Mesenteric fat pad (tissue), 1 donor: ENCODE measurements around the gene SH3RF1. TPM values are rescaled to one million over a fixed set of nuclear protein-coding genes. Genes with fewer than 3 reads are reported as not detected.

Experiments used
- DNase-seq: peaks from one replicate; pipeline ENCODE4 v3.0.0-alpha.2; 2020; ENCODE audit warnings: low spot score
- total RNA-seq: library from RNA; stranded (reverse); fragmentation: NEBNext Ultra II Directional; extraction: Animal tissue kit (Norgen Biotek cat#: 25700); gene quantifications from one replicate; pipeline ENCODE4 v1.2.1, GENCODE V29; 2021
- donor health status: DM: yes; HTN: yes; CAD: no.

SH3RF1 gene
- total RNA-seq, 1 donor from 2014 or later, result 30.3 TPM

DNA sequence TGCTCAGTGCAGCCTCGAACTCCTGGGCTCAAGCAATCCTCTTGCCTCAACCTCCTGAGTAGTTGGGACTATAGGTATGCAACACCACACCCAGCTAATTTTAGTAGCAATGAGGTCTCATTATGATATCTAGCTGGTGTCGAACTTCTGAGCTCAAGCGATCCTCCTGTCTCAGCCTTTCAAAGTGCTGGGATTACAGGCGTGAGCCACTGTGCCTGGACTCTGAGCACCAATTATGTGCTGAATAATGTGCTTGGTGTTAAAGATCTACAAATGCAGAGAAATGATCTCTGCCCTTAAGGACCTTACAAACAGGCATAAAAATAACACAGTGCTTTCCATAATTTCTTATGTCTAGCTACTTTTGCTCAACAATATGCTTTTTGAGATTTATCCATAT is 131.7 kb downstream of the SH3RF1 start:
- no peak for DNase-seq

DNA sequence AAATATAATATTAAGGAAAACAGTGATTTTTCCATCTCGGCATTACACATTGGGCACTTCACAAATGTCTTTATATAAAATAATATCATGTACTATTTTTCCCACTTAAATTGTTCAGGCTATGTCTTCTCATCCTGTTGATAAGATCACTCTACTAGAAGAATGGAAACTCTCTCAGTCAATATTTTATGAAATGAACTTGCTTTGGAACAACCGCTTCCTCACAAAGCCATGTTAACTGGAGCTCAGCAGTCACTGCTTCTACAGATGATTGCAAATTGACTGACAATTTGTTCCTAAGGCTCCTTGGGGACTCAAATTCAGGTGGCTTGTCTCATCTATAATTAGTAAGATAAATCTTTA is 133.2 kb downstream of the SH3RF1 start:
- no peak for DNase-seq

DNA sequence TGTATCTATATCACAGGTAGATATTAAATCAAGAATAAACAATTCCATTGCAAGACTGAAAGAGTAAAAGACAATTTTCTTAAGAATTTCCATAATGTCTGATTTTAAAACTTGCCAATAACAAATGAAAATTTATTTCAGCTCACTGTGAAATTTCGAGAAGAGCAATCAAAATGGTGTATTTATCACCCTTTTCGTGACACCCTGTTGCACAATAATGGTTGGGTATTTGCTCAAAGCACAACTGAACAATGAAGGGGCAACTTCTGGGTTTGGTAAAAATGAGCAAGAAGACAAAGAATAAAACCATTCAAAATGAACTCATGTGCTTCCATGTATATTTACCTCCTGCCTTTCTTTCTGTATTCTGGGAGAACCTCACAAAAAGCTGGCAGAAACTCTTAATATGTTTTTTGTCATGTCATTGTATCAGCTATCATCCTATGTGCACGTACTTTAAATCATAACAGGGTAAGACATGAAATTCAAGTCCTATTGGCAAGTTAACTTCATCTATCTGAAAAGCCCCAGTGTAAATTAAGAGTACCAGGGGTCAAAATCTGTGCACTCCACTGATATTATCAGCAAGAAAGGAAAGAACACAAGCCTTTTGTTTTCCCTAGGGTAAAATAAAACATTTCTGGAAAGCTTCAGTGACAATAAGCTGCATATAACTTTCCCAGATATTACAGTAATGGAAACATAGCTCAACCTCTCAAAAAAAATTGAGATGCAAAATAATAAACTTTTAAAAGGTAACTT is 133.8 kb downstream of the SH3RF1 start:
- DNase-seq, result no peak

DNA sequence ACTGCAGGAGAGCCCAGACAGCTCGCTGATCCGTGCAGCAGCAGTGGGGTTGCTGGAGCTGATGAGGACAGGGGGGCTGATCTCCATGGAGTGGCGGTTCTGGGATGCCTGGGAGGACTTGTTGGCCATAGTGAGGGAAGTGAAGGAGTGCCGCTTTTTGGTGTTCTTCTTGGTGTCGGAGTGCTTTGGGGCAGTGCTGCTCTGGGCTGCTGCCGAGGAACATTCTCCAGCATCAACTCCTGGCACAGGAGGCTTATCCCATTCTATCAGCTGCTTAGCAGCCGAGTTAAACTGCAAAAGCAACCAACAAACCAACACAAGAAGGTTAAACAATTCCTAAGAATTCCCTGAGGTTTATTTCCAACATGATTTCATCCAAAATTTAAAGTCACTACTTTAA is 134.4 kb downstream of the SH3RF1 start:
- DNase-seq, result no peak

DNA sequence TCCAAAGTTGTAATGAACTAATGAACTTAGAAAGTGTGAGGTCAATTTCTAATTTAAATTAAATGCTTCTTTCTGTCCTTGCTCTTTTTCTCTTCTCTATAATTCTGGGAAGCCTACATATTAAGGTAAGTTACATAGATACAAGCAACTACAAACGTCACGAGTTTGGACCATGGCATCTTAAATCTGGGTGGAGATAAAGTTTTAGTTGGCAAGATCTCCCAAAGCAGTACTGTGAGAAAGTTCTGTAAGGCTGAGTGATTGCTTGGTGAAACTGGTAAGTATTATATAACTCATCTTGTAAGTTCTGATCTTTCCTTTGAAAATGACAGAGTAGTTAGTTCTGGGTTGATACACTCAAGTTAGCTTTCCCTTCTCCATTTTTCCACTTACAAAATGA is 135.0 kb downstream of the SH3RF1 start:
- DNase-seq, result no peak

DNA sequence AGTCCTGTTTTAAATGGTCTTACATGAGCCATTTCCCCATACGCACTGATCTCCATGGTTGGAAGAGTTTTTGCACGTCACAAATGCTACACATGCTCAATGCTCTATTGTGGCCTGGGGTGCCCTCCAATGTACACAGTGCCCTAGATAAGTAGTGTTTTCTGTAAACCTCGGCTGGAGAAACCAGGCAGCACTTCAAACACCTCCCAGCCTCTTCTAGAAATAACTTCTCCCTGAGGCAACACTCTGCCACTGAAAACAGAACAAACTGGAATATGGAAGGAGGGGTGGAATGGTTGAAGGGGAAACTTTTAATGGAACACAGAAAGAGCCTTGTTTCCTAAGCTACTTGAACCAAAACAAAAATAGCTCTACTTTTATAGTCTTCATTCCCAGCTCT is 136.8 kb downstream of the SH3RF1 start:
- DNase-seq, result no peak

DNA sequence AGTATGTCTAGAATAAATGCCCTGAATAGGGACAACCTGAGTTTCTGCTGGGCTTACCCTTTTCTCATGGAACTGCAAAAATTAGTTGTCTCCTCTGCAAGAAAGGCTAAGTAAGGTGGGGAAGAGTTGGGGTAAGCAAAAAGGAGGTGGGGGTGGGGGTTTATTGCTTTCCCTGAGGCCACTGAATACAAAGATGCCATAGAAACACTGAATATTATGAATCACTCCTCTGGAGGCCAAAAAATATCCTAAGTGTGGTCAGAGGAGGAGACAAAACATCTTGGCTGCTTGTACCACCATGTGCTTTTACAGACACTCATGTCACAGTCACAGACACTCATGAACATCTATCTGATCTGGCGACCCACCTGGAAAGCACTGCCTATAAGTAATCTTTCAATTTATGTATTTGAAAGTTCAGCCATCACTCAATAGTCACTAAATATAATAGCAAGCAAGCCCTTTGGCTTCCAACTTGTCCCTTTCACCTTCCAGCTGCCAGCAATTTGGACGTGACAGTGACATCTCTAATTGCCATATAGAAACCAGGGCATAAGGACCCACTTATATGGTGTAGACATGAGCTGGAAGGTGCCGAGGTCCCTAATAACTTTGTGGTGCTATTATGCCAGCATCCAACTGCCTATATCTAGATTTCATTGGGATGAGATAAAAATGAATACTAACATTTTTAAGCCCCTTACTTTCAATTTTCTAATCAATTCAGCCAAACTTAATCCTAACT is 138.0 kb downstream of the SH3RF1 start:
- no peak for DNase-seq

DNA sequence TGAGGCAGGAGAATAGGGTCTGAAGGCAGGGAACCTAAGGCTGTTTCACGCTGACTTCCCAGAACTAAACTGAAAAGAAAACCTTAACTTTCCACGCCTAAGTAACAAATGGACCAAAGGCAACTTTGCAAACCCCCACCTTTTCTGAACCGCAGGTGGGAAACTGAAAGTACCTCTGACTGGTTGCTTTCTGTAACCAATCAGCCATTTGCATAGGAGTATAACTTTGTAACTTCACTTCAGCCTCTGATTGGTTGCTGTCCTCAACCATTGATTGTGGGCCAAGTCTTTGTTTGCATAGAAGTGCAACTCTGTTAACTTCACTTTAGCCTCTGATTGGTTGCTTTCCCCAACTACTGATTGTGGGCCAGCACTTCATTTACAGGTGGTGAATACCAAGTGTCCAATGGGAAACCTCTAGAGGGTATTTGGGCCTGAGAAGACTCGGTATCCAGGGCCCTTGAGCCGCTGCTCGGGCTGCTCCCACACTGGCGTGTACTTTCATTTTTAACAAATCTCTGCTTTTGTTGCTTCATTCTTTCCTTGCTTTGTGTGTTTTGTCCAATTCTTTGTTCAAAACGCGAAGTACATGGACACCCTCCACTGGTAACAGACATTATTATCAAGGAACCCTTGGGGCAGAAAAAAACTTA is 139.1 kb downstream of the SH3RF1 start:
- no peak for DNase-seq

DNA sequence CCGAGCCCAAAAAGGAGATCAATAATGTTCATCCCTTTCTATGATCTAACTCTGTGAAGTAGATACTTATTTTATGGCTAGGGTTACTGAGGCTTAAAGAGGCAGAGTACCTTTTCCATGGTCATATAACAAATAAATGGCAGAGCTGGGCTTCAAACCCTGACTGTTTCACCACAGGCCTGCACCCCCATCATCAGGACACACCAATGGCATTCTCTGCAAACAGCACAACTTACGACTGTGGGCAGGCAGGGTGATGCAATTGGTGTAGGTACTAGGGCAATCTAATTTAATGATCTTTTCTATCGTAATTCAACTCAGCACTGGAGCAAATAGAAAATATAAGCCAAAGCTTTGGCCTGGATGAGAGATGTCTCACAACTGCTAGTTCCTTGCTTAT is 141.9 kb downstream of the SH3RF1 start:
- DNase-seq, result no peak

DNA sequence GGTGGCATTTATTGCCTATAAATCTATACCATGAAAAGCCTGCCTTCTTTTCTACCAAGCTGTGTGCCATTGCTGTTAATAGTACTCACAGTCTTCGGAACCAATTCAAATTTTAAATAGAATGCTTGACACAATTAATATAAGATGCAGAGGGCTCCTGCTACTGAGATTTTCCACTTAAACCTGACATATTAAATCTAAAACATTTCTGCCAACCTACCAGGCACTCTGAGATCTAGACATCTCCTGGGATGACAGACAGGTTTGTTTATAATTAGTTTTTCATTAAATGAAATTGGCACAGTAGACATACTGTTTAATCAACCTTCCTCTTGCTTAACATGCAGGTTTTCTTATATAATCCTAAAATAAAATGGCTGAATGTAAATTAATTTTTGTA is 143.4 kb downstream of the SH3RF1 start:
- no peak for DNase-seq

DNA sequence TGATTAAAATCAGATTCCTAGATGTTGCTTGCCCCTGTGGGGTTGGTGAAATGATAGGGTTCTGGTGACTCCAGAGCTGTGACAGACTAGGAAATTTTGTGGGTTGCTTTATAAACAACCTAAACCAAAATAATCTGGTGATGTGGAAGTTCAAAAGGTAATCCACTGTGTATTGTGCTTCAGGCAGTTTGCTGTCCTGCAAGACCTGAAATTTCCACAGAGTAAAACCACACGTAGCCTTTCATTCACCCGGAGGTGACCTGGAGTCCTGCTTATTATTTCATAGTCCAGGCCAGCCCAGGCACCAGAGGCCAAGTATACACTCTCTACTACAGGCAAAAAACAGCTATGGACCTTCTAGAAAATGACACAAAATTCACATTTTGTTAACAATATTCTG is 146.1 kb downstream of the SH3RF1 start:
- no peak for DNase-seq

DNA sequence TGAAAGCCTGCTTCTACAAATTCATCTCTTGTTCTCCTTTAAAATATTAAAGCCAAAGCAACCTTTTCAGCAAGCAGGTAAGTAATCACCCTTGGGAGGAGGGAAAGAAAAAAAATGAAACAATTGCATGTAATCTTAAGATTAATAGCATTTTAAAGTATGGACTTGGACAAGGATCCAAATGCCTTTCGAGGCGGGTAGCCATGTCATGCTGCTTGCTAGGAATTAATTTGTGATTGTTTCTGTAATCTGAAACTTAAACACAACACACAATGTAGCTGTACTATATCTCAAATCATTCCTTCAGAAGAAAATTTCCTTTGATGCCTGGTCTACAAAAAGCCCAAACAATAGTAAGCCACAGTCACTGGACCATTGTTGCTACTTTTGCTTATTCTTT is 148.3 kb downstream of the SH3RF1 start:
- no peak for DNase-seq

DNA sequence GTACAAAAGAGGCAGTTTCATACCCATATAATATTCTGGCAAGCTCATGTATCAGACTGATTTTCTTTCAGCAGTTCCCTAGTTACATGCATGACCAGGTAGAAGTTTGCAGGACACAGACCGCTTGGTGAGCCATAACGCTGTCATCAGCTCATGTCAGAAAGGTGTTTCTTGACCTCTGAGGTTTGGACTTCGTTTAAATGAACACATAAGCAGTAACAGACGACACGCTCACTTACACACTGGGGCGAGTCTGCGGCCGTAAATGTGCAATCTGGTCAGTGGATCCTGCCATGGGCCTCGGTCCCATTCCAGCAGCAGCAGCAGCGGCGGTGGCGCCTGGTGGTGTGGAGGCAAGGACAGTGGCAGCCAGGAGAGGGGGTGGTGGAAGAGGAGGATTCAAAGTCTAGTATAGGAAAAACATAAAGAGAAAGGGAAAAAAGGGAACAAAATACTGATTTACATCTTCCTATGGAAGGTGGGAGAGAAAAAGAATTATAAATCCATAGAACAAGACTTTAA is 148.8 kb downstream of the SH3RF1 start:
- no peak for DNase-seq

DNA sequence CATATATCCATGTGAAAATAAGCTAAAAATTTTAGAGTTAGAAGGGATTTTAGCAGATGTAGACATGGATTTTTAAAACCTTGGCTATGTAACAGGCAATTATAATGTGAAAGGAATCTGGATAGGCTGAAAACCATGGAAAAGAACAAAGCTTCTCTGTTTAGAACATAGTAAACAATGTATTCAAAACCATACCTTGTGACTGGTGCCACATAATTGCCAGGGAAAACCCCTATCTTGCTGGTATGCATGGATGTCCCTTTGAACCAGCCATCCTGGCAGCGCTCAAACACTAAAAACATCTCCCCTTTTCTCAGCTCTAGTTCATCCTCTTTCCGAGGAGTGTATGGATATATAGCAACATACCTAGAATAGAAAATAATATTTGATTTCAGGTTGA is 150.1 kb downstream of the SH3RF1 start:
- DNase-seq, result no peak

DNA sequence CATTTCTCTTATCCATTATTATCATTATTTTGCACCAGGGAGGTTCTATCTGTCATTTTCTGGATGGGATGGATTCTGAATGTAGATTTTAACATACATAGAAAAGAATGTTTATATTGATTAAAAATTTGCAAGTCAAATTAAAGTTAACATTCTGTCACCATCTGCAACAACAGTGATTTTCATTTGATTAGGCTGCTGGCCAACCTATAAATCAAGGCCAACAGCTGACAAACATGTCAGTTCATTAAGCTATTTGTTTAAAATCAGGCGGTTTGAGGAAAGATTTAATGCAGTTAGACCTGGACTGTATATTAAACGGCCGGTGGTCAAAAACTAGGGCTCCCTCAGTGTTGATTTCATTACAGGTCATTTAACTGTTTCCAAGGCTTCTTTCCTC is 151.2 kb downstream of the SH3RF1 start:
- DNase-seq, result no peak

DNA sequence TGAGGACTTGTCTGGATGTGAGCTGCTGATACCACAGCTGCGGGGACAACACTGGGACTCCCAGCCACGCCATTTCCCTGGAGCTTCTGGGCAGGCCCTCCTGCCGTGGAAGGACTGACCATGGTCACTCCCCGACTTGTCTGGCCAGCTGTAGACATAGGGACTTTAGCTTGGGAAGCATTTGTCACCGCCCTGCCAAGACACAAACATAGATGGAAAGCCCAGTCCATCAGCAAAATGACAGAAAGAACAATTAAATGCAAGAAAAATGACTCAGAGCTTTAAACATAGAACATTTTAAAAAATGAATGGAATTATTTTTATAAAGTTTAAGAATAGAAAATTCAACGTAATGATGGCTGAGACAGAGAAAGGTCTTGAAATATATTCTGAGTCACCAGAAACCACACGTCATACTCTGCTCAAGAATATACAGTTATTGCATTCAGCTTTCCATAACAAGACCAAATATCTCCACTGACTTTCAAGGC is 153.1 kb downstream of the SH3RF1 start:
- DNase-seq, result no peak

DNA sequence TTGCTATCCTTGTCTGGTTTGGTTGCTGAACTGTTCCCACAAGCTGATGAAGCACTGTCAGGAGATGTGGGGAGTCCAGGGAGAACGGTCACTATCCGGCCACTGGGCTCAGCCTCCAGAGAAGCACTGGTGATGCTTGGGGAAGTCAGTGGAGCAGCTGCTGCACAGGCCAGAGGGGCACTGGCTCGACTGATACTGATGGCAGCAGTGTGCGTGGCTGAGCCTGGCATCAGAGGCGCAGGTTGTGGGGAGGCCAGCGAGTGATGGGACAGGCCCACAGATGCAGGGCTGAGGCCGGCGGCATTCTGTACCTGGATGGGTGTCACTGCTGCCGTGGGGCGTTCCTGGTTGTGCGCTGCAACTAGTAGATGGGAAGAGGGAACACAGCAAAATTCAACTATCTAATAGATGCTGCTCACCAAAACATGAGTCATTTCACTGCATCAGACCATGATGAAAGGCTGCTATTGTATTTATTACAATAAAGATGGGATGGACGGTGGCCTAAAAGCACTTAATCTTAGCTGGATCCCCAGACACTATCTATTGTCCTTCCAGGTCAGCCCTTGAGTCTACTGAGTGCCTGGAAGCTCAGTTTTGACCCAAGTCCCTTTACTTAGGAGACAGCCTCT is 154.4 kb downstream of the SH3RF1 start:
- DNase-seq, result no peak

DNA sequence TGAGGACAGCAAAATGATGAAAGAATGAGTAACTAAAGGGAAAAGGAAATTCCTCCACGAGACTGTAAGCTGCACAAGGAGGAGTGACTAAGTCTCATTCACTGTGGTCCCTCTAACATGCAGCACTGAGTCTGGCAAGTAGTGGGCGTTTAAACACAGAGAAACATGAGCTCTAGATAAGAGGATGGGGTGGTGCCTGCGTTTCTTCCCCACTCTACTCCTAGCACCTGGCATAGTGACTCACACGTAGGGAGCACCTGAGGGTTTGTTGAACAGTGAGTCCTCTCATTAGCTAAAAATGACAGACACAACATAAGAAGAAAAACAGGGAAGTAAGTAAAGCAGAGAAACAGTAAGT is 154.9 kb downstream of the SH3RF1 start:
- no peak for DNase-seq

DNA sequence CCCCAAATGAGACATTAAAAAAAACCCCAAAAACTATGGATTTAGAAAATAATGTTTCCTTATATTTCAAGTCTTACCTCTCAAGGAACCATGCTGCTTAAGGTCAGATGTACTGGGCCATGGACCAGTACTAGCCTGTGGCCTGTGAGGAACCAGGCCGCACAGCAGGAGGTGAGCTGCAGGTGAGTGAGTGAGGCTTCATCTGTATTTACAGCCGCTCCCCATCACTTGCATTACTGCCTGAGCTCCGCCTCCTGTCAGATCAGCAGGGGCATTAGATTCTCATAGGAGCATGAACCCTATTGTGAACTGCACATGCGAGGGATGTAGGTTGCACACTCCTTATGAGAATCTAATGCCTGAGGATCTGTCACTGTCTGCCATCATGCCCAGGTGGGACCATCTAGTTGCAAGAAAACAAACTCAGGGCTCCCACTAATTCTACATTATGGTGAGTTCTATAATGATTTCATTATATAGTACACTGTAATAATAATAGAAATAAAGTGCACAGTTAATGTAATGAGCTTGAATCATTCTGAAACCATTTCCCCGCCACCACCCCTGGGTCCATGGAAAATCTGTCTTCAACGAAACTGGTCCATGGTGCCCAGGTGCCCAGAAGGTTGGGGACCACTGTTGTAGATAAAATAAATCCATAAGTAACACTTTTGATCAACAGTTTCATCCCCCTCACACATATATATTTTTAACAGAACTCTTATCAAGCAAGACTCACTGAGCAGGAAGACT is 155.4 kb downstream of the SH3RF1 start:
- DNase-seq, result no peak

DNA sequence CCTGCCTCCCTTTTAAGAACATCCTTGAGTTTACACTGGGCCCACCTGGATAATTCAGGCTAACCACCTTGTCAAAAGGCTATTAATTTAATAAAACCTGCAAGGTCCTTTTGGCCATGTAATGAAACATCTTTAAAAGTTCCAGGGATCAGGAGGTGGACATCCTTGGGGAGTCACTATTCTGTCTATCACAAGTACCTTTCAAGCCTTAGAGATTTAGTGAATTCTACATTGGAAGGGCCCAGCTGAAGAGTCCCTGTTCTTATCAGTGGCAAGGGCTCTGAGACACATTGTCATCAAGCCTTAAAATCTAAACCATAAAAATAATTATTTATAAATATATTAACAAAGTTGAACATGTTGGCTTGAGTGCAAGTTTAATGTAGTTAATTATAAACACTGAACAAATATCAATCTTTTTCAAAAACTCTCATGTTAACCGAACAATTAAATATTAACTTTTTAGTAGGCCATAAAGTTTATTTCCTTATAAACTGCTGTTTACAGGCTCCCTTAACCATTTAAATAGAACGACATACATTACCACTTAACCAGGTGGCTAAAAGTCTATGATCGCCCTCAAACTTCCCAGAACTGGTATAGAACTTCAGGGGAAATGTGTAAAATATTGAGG is 156.3 kb downstream of the SH3RF1 start:
- DNase-seq, result no peak

DNA sequence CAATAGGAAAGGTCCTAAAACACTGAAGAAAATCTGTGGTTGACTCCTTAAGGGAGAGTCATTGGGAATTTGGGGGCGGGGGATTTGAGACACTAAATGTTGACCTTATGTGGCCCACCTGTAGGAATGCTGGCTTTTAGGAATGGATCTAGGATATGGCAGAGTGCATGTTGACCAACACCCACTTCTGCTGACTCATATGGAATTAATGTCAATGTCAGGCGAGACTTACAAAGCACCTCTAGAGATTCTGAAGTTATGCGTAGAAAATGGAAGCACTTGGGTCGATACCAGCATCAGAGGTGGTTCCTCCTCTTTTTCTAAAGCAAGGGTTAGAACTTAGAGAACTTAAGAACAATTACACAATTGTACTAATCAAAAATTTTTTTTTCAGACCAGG is 160.1 kb downstream of the SH3RF1 start:
- DNase-seq, result no peak
